Activated T-cell treated with anti-CD3 and anti-CD28 coated beads, Interleukin-2, amount 50 U/mL, for 72 hours (primary cell): ENCODE measurements around the gene GSTO1. TPM values are rescaled to one million over a fixed set of nuclear protein-coding genes. Genes with fewer than 3 reads are reported as not detected.
A peak's percentile ranks its signal among the peaks of the same experiment; 100 is the strongest.

Experiments
- ATAC-seq, 2 donors: fragments of 150-1000 bp; cut with Tn5 transposase; replicated peaks in 1 of 2; 2 replicates each; pipeline ENCODE4 v1.10.0; 2021; ENCODE audit warnings: moderate library complexity in 2 of 2, mild to moderate bottlenecking in 1 of 2
- DNase-seq, 2 donors: peaks; one replicate each; pipeline ENCODE4 v3.0.0; 2021 to 2022; ENCODE audit warnings: mixed read lengths in 1 of 2
- H3K27ac Mint-ChIP-seq: one replicate; pipeline ENCODE4 v1.8.0; 2022; ENCODE audit warnings: mild to moderate bottlenecking, moderate library complexity, mixed read lengths
- H3K27me3 Mint-ChIP-seq: one replicate; pipeline ENCODE4 v1.8.0; 2022; ENCODE audit warnings: low read depth, mixed read lengths
- H3K36me3 Mint-ChIP-seq, 2 donors: one replicate each; pipeline ENCODE4 v1.8.0; 2022; ENCODE audit warnings: mixed read lengths in 2 of 2, mild to moderate bottlenecking in 1 of 2; ENCODE audit not compliant: insufficient read depth in 2 of 2
- H3K4me1 Mint-ChIP-seq: one replicate; pipeline ENCODE4 v1.8.0; 2022; ENCODE audit warnings: low read depth, mixed read lengths
- H3K4me3 Mint-ChIP-seq, 2 donors: one replicate each; pipeline ENCODE4 v1.8.0; 2022; ENCODE audit warnings: mild to moderate bottlenecking in 2 of 2, mixed read lengths in 2 of 2, moderate library complexity in 2 of 2
- H3K9me3 Mint-ChIP-seq, 2 donors: one replicate each; pipeline ENCODE4 v1.8.0; 2022; ENCODE audit warnings: mixed read lengths in 2 of 2
- total RNA-seq, 2 donors: library from RNA; stranded (reverse); gene quantifications; one replicate each; pipeline ENCODE4 v1.2.3, GENCODE V29; 2022

GSTO1 gene
- 100 to 1,000 TPM; 113 to 117 TPM for total RNA-seq

DNA sequence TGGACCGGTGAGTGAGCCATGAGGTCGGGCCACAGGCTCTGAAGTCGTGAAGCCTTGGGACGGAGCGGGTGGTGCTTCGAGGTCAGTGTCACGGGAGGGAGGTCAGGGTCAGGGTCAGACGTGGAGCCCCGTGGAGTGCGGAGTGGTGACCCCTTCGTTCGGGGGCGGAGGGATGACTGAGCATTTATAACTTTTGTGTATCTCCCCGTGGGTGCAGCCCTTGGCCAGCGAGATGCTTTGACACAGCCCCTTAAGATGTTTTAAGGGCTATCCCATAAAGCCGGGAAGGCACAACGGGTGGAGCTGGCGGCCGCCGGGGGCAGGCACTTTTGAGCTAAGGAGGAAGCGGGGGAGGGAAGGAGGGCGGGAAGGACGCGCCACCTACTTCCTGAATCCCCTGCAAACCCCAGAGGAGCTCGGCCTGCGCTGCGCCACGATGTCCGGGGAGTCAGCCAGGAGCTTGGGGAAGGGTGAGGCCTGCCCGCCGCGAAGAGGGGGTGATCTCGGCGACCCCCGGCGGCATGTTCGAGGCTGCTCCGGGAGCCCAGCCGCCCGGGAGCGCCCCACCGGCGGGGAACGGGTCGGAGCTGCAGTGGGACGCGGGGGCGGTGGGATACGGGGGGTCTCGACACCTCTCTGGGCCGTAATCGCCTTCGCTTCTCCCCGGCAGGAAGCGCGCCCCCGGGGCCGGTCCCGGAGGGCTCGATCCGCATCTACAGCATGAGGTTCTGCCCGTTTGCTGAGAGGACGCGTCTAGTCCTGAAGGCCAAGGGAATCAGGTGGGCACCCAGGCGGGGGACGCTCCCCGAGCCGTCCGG, at the start of gene GSTO1:
Gene GSTO1 (plus strand): TSS at position 400 of the 818 bp plus-strand sequence. CDS start 37 bp downstream, at position 437.
- Mint-ChIP-seq H3K27me3 (peaks cover 15% of the 10 kb centered on the region), H3K4me1 (peaks cover 64% of the 10 kb centered on the region), H3K27ac (peak within 1 kb of the TSS; percentile 99), H3K9me3 (no peaks in the 10 kb centered on the region), H3K36me3 (peaks cover 11 to 24% of the 10 kb centered on the region in 2 donors), H3K4me3 (peak within 1 kb of the TSS; percentile 97 to 100)
- ATAC-seq, result peak; percentile 68 to 79
- DNase-seq, result peak; percentile 58 to 66

DNA sequence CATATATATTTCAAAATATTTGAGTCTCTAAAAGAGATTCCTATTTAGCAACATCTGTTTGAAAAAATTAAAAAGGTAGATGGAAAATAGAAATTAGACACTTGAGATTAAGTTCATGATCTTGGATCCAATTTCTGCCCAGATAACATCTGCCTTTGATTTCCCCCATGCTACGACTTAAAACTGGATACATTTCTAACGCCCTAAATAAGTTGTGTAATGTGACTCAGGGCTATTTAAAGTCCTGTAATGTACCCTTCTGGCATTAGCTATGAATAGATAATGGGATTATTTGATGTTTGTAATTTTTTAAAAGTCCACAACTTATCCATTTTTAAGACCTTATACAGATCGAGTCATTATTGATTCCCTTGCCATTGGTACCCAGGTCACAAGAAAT, 46.0 kb upstream of the GSTO1 start:
- no peak overlapping the region for H3K4me3 Mint-ChIP-seq
- H3K27ac Mint-ChIP-seq, result no peak overlapping the region
- H3K9me3 Mint-ChIP-seq, result no peaks in the 10 kb centered on the region
- H3K4me1 Mint-ChIP-seq, result no peaks in the 10 kb centered on the region
- H3K27me3 Mint-ChIP-seq, result peaks cover 26% of the 10 kb centered on the region
- no peak for DNase-seq
- ATAC-seq, result no peak
- no peaks in the 10 kb centered on the region for H3K36me3 Mint-ChIP-seq

DNA sequence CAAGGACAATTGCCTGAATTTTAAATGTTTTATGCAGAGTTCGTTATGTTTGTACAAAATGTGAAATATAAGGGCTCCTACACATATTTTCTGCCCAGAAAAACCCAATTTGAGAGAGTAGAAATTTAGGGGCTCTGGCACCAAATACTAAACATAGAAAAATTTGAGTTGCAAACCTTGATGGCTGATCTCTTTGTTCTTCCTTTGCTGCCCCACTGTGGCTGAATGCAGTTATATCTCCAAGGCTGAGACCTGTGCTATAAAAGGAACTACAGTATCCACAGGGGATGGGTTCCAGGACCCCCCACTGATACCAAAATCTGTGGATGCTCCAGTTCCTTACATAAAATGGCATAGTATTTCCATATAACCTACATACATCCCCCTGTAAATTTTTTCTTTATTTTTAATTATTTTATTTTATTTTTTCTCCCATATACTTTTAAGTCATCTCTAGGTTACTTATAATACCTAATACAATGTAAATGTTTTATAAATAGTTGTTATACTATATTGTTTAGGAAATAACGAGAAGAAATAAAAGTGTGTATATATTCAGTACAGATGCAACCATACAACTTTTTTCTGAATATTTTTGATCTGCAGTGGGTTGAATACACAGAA, 45.0 kb upstream of the GSTO1 start:
- Mint-ChIP-seq H3K27ac (no peak overlapping the region), H3K27me3 (peaks cover 26% of the 10 kb centered on the region), H3K4me3 (no peak overlapping the region), H3K9me3 (no peaks in the 10 kb centered on the region), H3K36me3 (no peaks in the 10 kb centered on the region), H3K4me1 (no peaks in the 10 kb centered on the region)
- ATAC-seq (peak; percentile 51 to 52), DNase-seq (peak; percentile 37 to 41)

DNA sequence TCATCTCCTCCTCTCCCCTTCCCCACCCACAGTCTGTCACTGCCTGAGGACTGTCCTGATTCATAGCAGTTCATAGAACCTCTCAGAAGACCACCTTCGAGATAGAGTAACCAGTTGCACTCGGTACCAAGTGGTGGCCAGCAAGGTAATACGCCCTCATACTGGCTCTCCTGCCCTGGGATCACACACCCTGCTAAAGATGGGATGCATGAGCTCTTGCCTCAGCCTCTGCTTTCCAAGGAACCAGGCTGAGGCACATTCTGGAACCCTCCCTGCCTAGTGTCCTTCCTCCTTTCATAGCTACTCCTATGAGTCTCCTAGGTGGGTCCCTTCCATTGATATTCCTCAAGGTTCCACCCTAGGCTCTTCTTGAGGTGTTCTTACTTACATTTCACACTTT, 38.1 kb upstream of the GSTO1 start:
- DNase-seq (no peak), ATAC-seq (no peak)
- Mint-ChIP-seq H3K9me3 (no peaks in the 10 kb centered on the region), H3K36me3 (no peaks in the 10 kb centered on the region), H3K4me1 (peaks cover 7% of the 10 kb centered on the region), H3K4me3 (no peak overlapping the region), H3K27me3 (peaks cover 17% of the 10 kb centered on the region), H3K27ac (no peak overlapping the region)

DNA sequence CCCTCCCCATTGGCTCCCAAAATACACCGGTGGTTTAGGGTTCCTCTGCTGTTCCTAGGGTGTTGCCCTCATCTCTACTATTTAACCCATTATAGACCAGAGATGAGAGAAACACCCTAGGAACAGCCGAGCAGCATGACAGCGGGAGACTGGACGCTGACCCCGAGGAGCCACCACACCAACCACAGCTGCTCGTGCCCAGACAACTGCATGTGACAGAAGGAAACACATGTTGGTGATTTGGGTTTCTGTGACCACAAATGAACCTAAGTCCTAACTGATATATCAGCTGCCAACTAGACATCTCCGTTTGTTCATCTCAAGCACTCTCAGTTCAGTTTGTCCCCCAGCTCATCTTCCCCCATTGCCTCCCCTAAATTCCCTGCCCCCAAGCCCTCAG, 35.9 kb upstream of the GSTO1 start:
- DNase-seq, result no peak

DNA sequence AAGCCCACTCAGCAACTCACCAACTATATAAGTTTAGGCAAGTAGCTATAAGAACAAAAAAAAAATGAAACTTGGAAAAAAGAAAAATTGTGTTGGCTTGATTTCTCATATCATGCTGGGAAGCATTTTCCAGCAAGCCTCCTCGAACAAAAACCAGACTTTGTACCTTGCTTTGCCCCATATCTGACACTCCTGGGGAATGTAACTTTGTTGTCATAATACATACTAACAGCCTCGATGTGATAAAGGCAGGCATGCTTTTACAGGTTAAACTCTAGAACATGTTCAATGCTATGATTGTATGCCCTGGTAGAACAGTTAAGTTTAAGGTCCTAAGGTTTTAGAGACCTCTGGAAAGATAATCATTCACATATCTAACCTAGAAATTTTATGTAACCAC, 34.2 kb upstream of the GSTO1 start:
- Mint-ChIP-seq H3K4me1 (peaks cover 7% of the 10 kb centered on the region), H3K9me3 (no peaks in the 10 kb centered on the region), H3K27ac (no peak overlapping the region), H3K4me3 (no peak overlapping the region), H3K27me3 (peaks cover 13% of the 10 kb centered on the region), H3K36me3 (no peaks in the 10 kb centered on the region)
- DNase-seq, result no peak
- ATAC-seq, result no peak

More for the DNA sequence above, 35.9 kb upstream of the GSTO1 start:
- H3K4me1 Mint-ChIP-seq, result peaks cover 7% of the 10 kb centered on the region
- ATAC-seq, result no peak
- no peaks in the 10 kb centered on the region for H3K36me3 Mint-ChIP-seq
- no peak overlapping the region for H3K4me3 Mint-ChIP-seq
- H3K9me3 Mint-ChIP-seq, result no peaks in the 10 kb centered on the region
- H3K27ac Mint-ChIP-seq, result no peak overlapping the region
- peaks cover 13% of the 10 kb centered on the region for H3K27me3 Mint-ChIP-seq

DNA sequence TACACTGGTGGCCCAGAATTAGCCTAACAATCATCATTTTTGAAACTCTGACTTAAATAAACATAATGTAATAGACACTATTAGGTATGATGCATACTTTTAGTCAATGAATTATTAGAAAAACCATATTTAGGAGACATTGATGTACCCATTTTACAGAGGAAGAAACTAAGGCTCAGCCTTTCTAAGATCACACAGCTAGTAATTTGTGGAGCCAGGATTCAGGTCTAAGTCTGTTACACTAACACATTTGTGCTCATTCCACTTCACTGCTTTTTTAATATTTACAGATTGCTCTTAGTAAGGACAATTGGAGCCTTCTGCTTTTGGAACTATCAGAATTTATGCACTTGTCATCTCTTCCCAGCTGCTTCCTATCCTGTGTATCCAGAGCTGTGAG, 31.4 kb upstream of the GSTO1 start:
- no peaks in the 10 kb centered on the region for H3K9me3 Mint-ChIP-seq
- H3K4me1 Mint-ChIP-seq, result peaks cover 7% of the 10 kb centered on the region
- ATAC-seq (no peak), DNase-seq (no peak)
- H3K36me3 Mint-ChIP-seq, result no peaks in the 10 kb centered on the region
- H3K27ac Mint-ChIP-seq, result no peak overlapping the region
- peaks cover 18% of the 10 kb centered on the region for H3K27me3 Mint-ChIP-seq
- no peak overlapping the region for H3K4me3 Mint-ChIP-seq

DNA sequence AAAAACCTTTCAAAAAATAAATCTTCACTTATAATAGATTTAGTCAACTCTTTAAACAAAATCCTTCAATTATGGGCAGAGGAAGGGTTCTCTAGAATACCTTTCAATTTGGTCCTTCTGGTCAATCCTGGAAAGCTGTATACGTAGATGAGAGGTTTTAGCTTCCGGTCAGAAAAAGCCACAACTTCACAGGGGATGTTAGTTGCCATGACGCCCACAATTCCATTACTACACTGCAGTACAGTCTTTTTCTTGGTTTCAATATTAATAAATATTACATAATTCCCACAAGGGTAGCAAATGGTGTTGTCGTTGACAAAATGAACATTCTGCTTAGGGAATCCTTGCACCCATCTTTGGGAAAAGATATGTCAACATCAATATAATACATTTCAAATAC, 24.2 kb upstream of the GSTO1 start:
- Mint-ChIP-seq H3K27ac (no peak overlapping the region), H3K9me3 (peaks cover 0 to 3% of the 10 kb centered on the region in 2 donors), H3K36me3 (peaks cover 3 to 4% of the 10 kb centered on the region in 2 donors), H3K4me1 (peaks cover 18% of the 10 kb centered on the region), H3K27me3 (peaks cover 20% of the 10 kb centered on the region), H3K4me3 (peak overlapping the region in 1 of 2 donors; percentile 97)
- no peak for DNase-seq
- no peak for ATAC-seq

DNA sequence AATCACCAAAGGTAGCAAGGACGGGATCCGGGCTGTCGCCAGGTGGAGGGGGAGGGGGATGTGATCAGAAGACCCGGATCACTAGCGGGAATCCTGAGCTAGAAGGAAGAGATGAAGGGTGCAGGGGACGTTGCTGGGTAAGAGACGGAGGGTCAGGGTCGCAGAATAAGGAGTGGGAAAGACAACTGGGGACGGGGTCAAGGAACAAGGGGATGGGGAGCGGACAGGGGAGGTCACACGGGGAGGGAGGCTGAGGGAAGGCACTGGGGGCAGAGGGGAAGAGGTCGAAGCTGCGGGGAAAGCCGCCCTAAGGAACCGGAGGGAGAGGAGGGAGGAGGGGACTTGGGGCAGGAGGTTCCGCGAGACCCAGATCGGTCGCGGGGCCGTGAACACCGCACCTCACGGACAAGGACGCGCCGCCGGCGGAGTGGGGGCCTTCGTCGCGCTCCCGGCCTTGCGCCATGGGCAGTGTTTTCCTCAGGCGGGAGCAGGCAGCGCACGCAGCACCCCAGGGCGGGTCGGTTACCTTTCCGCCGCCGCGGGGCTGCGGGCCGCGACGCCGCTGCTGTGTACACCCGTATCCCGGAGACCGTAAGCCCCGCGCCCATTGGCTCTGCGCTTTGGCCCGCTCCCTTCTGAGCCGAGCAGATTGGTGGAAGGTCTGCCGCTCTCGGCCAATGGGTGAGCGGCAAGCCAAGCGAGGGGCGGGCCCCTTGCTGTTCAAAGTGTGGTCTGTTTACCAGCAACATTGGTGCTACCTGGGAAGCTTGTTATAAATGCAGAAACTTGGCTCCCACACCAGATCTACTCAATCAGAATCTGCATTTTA, 22.7 kb upstream of the GSTO1 start, which contains the start of gene CFAP43:
Gene CFAP43 (minus strand): TSS at position 581 of the 829 bp plus-strand sequence. CDS start 118 bp downstream, at position 463.
- DNase-seq, result peak; percentile 99
- H3K9me3 Mint-ChIP-seq, result peaks cover 2 to 8% of the 10 kb centered on the region in 2 donors

DNA sequence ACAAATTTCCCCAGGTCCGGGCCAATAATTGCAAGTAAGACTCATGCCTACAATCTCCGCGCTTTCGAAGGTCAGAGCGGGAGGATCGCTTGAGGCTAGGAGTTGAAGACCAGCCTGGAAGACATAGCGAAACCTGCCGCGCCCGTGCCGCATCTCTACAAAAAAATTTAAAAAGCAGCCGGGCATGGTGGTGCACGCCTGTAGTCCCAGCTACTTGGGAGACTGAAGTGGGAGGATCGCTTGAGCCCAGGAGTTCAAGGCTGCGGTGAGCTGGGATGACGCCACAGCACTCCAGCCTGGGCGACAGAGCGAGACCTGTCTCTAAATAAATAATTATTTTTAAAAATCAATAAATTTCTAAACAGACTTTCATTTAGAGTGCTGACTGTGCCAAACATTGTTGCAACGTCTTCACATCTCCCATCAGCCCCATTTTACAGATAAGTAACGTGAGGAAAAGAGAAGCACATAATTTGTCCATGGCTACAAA, 22.0 kb upstream of the GSTO1 start:
- no peak for DNase-seq
- peak; percentile 37 to 38 for ATAC-seq
- Mint-ChIP-seq H3K4me3 (peak overlapping the region; percentile 92 to 97), H3K27ac (no peak overlapping the region), H3K9me3 (peaks cover 2 to 8% of the 10 kb centered on the region in 2 donors), H3K4me1 (peaks cover 18% of the 10 kb centered on the region), H3K27me3 (peaks cover 27% of the 10 kb centered on the region), H3K36me3 (peaks cover 5 to 7% of the 10 kb centered on the region in 2 donors)

More for the DNA sequence above, 22.7 kb upstream of the GSTO1 start, which contains the start of gene CFAP43:
- H3K27me3 Mint-ChIP-seq, result peaks cover 24% of the 10 kb centered on the region
- H3K4me1 Mint-ChIP-seq, result peaks cover 18% of the 10 kb centered on the region
- peak; percentile 100 for ATAC-seq
- H3K36me3 Mint-ChIP-seq, result peaks cover 5 to 7% of the 10 kb centered on the region in 2 donors
- peak within 1 kb of the TSS; percentile 92 to 97 for H3K4me3 Mint-ChIP-seq
- H3K27ac Mint-ChIP-seq, result peak within 1 kb of the TSS; percentile 82

DNA sequence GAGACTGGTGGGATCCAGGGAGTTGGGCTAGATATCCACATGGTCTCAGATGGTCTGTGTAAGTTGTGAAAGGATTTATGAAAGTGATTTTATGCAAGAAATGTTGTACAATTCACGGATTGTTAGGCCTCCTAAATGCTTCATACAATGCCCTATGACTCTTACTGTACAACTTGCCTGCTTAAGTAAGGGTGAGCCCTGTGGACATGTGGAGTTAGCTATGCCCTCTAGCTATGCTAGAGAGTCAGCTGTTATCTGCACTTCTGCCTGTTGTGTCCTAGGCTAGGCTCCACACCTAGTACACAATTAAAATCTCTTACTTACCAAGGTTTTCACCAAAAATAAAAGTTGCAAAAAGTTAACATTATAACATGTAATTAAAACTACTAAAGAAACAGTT, 20.9 kb upstream of the GSTO1 start:
- H3K36me3 Mint-ChIP-seq, result peaks cover 5 to 7% of the 10 kb centered on the region in 2 donors
- no peak overlapping the region for H3K27ac Mint-ChIP-seq
- H3K27me3 Mint-ChIP-seq, result peaks cover 26% of the 10 kb centered on the region
- peaks cover 18% of the 10 kb centered on the region for H3K4me1 Mint-ChIP-seq
- DNase-seq (no peak), ATAC-seq (no peak)
- H3K9me3 Mint-ChIP-seq, result peaks cover 2 to 8% of the 10 kb centered on the region in 2 donors
- H3K4me3 Mint-ChIP-seq, result peak overlapping the region; percentile 64 to 68

DNA sequence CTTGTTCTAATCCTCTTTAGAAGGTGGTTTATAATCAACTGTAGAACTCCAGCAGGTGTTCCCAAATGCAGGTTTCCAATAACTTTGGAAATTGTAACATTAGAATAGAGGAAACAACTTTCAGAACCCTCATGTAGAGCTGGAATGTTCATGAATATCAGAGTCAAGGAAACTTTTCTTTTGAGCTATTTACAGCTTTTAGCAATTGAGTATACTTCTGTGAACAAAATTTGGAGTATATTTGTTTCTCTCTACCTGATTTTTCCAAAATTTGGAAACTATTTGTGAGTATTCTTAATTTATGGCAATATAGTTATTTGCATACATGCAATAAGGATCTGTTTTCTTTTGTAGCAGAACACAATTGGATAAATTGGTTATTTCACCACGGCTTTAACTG, 19.8 kb upstream of the GSTO1 start:
- H3K27me3 Mint-ChIP-seq, result peaks cover 30% of the 10 kb centered on the region
- H3K4me3 Mint-ChIP-seq, result no peak overlapping the region
- peaks cover 2 to 8% of the 10 kb centered on the region in 2 donors for H3K9me3 Mint-ChIP-seq
- DNase-seq (no peak), ATAC-seq (no peak)
- no peak overlapping the region for H3K27ac Mint-ChIP-seq
- peaks cover 5 to 7% of the 10 kb centered on the region in 2 donors for H3K36me3 Mint-ChIP-seq
- H3K4me1 Mint-ChIP-seq, result peaks cover 18% of the 10 kb centered on the region
